ENCODE measurements around the gene INIP. TPM values are rescaled to one million over a fixed set of nuclear protein-coding genes. Genes with fewer than 3 reads are reported as not detected.
A peak's percentile ranks its signal among the peaks of the same experiment; 100 is the strongest.

The INIP gene
- total RNA-seq, 2 experiments from 2014 or later = 28.9 to 31.0 TPM

GRCh38 chr9:112752334-112753125 is 34.6 kb upstream of the INIP start:
- intact Hi-C loops (cut with micrococcal nuclease) = loop anchor here (5.0 kb wide), 2 partner anchors 35 to 40 kb away; partner anchors contain the start of gene INIP
- POLR2A ChIA-PET = interaction anchor here (0.7 kb wide), 1 partner anchor 34 kb away, joined by 3 read pairs; the partner anchor contains the start of gene INIP
- ATAC-seq = no peak
- DNase-seq = peak; percentile 47
- H3K9me3 Mint-ChIP-seq = no peaks in the 10 kb centered on the region
- no peak for TF ChIP-seq CTCF (IDR thresholded peaks at IDR 0.05)
- CTCF ChIA-PET = interaction anchor here (1.1 to 1.5 kb wide), 3 partner anchors 41 to 373 kb away, joined by 3 to 6 read pairs (median 5); no protein-coding TSS in a partner anchor
- peaks cover 78% of the 10 kb centered on the region for H3K4me1 Mint-ChIP-seq (ENCODE audit: low read depth)
- H3K27ac Mint-ChIP-seq = no peak overlapping the region
- H3K4me3 Mint-ChIP-seq = peak overlapping the region; percentile 38
- no peaks in the 10 kb centered on the region for H3K36me3 Mint-ChIP-seq (ENCODE audit: low read depth)
- H3K27me3 Mint-ChIP-seq = no peaks in the 10 kb centered on the region

- H3K27ac Mint-ChIP-seq = peak overlapping the region; percentile 47
- no peak for TF ChIP-seq CTCF (IDR thresholded peaks at IDR 0.05)
These were observed 33.3 kb upstream of the INIP start for GRCh38 chr9:112751056-112751795.

GRCh38 chr9:112750764-112751055 is 32.8 kb upstream of the INIP start:
- H3K4me3 Mint-ChIP-seq = peak overlapping the region; percentile 75
- POLR2A ChIA-PET = interaction anchor here (0.6 to 0.9 kb wide), 3 partner anchors 35 to 272 kb away, joined by 3 to 4 read pairs (median 3); no protein-coding TSS in a partner anchor
- no peak for DNase-seq

More at GRCh38 chr9:112751056-112751795, 33.3 kb upstream of the INIP start:
- Mint-ChIP-seq H3K27me3 (no peaks in the 10 kb centered on the region), H3K9me3 (no peaks in the 10 kb centered on the region), H3K4me3 (peak overlapping the region; percentile 75), H3K4me1 (ENCODE audit: low read depth) (peaks cover 76% of the 10 kb centered on the region), H3K36me3 (ENCODE audit: low read depth) (no peaks in the 10 kb centered on the region)
- peak; percentile 73 for DNase-seq
- ChIA-PET CTCF (interaction anchor here (1.1 kb wide), 1 partner anchor 42 kb away, joined by 6 read pairs; no protein-coding TSS in a partner anchor), POLR2A (interaction anchor here (0.6 to 1.1 kb wide), 4 partner anchors 36 to 273 kb away, joined by 3 to 4 read pairs (median 3); partner anchors contain the start of gene KIAA1958)
- intact Hi-C loops (cut with micrococcal nuclease) = loop anchor here (5.0 kb wide), 2 partner anchors 34 to 41 kb away; partner anchors contain the start of gene INIP
- ATAC-seq = peak; percentile 14

DNA sequence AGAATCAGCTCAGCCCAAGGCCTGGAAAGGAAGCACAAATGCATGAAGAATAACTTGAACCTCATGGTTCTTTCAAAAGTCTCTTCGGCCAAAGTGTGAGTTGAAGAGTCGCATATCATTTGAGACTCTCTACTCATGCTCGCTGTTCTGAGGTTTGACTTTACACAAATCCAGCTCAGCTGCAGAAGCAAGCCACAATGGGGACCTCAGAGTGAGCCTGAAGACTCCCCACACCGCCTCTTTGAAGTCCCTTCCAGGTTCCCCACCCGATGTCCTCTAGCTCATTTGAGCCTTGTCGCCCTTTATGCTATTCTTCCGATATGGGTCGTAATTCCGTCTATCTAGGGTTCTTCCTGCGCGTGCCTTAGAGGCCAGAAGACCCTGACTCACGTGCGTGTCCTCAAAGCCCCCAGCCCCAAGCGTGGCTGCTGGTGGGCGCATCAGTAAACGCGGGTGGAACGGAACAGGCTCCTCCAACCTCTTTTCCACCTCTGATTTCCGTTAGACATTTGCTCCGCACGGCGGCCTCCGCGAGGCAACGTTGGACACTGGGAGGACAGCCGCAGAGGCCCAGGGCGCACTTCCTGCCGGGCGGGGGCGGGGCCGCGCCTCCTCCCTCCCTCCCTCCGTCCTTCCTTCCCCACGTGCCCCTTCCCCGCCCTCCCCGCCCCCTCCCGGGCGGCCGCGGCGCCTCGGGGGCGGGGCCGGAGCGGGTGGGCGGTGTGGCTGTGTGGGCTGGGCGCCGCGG is 32.3 kb upstream of the INIP start, which contains the start of gene SNX30:
Gene SNX30 (plus strand): TSS at position 745 of the 748 bp plus-strand sequence. CDS start 242 bp downstream, outside the sequence.
- Mint-ChIP-seq H3K36me3 (ENCODE audit: low read depth) (no peaks in the 10 kb centered on the region), H3K4me3 (peak within 1 kb of the TSS; percentile 78), H3K27ac (peak within 1 kb of the TSS; percentile 79), H3K9me3 (no peaks in the 10 kb centered on the region), H3K27me3 (no peaks in the 10 kb centered on the region), H3K4me1 (ENCODE audit: low read depth) (peaks cover 66% of the 10 kb centered on the region)
- peak; percentile 48 for ATAC-seq
- TF ChIP-seq CTCF (IDR thresholded peaks at IDR 0.05) = no peak
- POLR2A ChIA-PET = interaction anchor here (0.9 kb wide), 1 partner anchor 35 kb away, joined by 3 read pairs; no protein-coding TSS in a partner anchor
- DNase-seq = peak; percentile 75
- CTCF ChIA-PET = interaction anchor here (1.1 kb wide), 1 partner anchor 43 kb away, joined by 8 read pairs; no protein-coding TSS in a partner anchor
- intact Hi-C loops (cut with micrococcal nuclease) = loop anchor here (5.0 kb wide), 2 partner anchors 33 to 42 kb away; partner anchors contain the start of gene INIP

More at GRCh38 chr9:112750764-112751055, 32.8 kb upstream of the INIP start:
- H3K36me3 Mint-ChIP-seq (ENCODE audit: low read depth) = no peaks in the 10 kb centered on the region
- CTCF ChIA-PET = no interaction called here
- H3K27me3 Mint-ChIP-seq = no peaks in the 10 kb centered on the region
- H3K4me1 Mint-ChIP-seq (ENCODE audit: low read depth) = peaks cover 71% of the 10 kb centered on the region
- no peak for ATAC-seq
- intact Hi-C loops (cut with micrococcal nuclease) = loop anchor here (5.0 kb wide), 2 partner anchors 33 to 42 kb away; partner anchors contain the start of gene INIP
- H3K27ac Mint-ChIP-seq = no peak overlapping the region
- no peak for TF ChIP-seq CTCF (IDR thresholded peaks at IDR 0.05)
- no peaks in the 10 kb centered on the region for H3K9me3 Mint-ChIP-seq
